Measurements from ENCODE around the gene SPRR1B. TPM values are rescaled to one million over a fixed set of nuclear protein-coding genes. Genes with fewer than 3 reads are reported as not detected.

The SPRR1B gene
- total and polyA plus RNA-seq, 2 of the 13 experiments (the other 11 are each of a cell fraction or from before 2014, with no cell fraction given): not detected

GRCh38 chr1:153023109-153023508 is 7.9 kb upstream of the SPRR1B start:
- POLR2A ChIA-PET: no interaction called here
- intact Hi-C loops (cut with micrococcal nuclease; ENCODE audit: unreplicated experiment): no loop called here
- H3K36me3 ChIP-seq (replicated peaks in 1 of 2; ENCODE audit: control insufficient read depth in 1 of 2, insufficient read depth in 2 of 2, low read length in 2 of 2): no peaks in the 10 kb centered on the region
- no peak overlapping the region for H3K9ac ChIP-seq (ENCODE audit: insufficient read depth, low read depth, low read length)
- in situ Hi-C loops (cut with HindIII; ENCODE audit: extremely low pct_ligation_motif_present, low pct_unique_long_range_greater_than_20kb): no loop called here
- H3K79me2 ChIP-seq (ENCODE audit: insufficient read depth, low read length): no peaks in the 10 kb centered on the region
- H3K27ac ChIP-seq (ENCODE audit: extremely low read length, insufficient read depth, low read length): no peak overlapping the region
- DNase-seq (ENCODE audit: low spot score): no peak
- WGBS (ENCODE audit: low lambda C conversion rate): 23% methylated on average over 3 of the region's 7 CpGs
- no peaks in the 10 kb centered on the region for H3K4me1 ChIP-seq (ENCODE audit: insufficient read depth, low read length)
- no peaks in the 10 kb centered on the region for H3K9me3 ChIP-seq (ENCODE audit: low read length)
- TF ChIP-seq DBP (CRISPR knock-in tag; IDR thresholded peaks at IDR 0.05; ENCODE audit: not compliant biosample characterization): no peak
- H2AFZ ChIP-seq (ENCODE audit: low read length): no peak overlapping the region
- H3K4me2 ChIP-seq (ENCODE audit: low read depth, low read length): no peak overlapping the region; the same call in 1 of the 2 replicates
- H3K27me3 ChIP-seq (ENCODE audit: control insufficient read depth in 1 of 2, insufficient read depth in 2 of 2, low read length in 2 of 2): no peaks in the 10 kb centered on the region
- no peak overlapping the region for H3K4me3 ChIP-seq (replicated peaks in 1 of 3; ENCODE audit: insufficient read depth in 1 of 3, low read depth in 2 of 3, low read length in 3 of 3)
- CTCF ChIA-PET (ENCODE audit: low intra/inter-chr PET ratio, low total read pairs): no interaction called here
- ATAC-seq: no peak
- H4K20me1 ChIP-seq (ENCODE audit: insufficient read depth, low read length): no peaks in the 10 kb centered on the region
- no peak for FAIRE-seq
- no TSS peak for BruUV-seq (replicated peaks)

GRCh38 chr1:153024413-153024812 is 6.6 kb upstream of the SPRR1B start:
- Histone ChIP-seq H3K79me2 (ENCODE audit: insufficient read depth, low read length) (no peaks in the 10 kb centered on the region), H3K9me3 (ENCODE audit: low read length) (no peaks in the 10 kb centered on the region), H3K27ac (ENCODE audit: extremely low read length, insufficient read depth, low read length) (no peak overlapping the region), H3K4me1 (ENCODE audit: insufficient read depth, low read length) (no peaks in the 10 kb centered on the region), H3K27me3 (ENCODE audit: control insufficient read depth in 1 of 2, insufficient read depth in 2 of 2, low read length in 2 of 2) (no peaks in the 10 kb centered on the region), H3K36me3 (replicated peaks in 1 of 2; ENCODE audit: control insufficient read depth in 1 of 2, insufficient read depth in 2 of 2, low read length in 2 of 2) (no peaks in the 10 kb centered on the region), H2AFZ (ENCODE audit: low read length) (no peak overlapping the region), H3K9ac (ENCODE audit: insufficient read depth, low read depth, low read length) (no peak overlapping the region), H3K4me3 (replicated peaks in 1 of 3; ENCODE audit: insufficient read depth in 1 of 3, low read depth in 2 of 3, low read length in 3 of 3) (no peak overlapping the region), H3K4me2 (ENCODE audit: low read depth, low read length) (no peak overlapping the region), H4K20me1 (ENCODE audit: insufficient read depth, low read length) (no peaks in the 10 kb centered on the region)
- ChIA-PET POLR2A (no interaction called here), CTCF (ENCODE audit: low intra/inter-chr PET ratio, low total read pairs) (no interaction called here)
- TF ChIP-seq ZHX1 (CRISPR knock-in tag; IDR thresholded peaks at IDR 0.05; ENCODE audit: low read depth) (no peak), SKI (IDR thresholded peaks at IDR 0.05; ENCODE audit: partially characterized antibody) (no peak), MTF1 (CRISPR knock-in tag; IDR thresholded peaks at IDR 0.05) (no peak), FOXO1 (CRISPR knock-in tag; IDR thresholded peaks at IDR 0.05) (no peak), RELA (CRISPR knock-in tag; IDR thresholded peaks at IDR 0.05) (no peak)
- no peak for FAIRE-seq
- in situ Hi-C loops (cut with HindIII; ENCODE audit: extremely low pct_ligation_motif_present, low pct_unique_long_range_greater_than_20kb): no loop called here
- intact Hi-C loops (cut with micrococcal nuclease; ENCODE audit: unreplicated experiment): no loop called here
- 0% methylated on average over 1 of the region's 1 CpG for WGBS (ENCODE audit: low lambda C conversion rate)
- no peak for DNase-seq (ENCODE audit: low spot score)
- ATAC-seq: no peak
- BruUV-seq (replicated peaks): no TSS peak
